Measurements from ENCODE around the gene DIP2A. TPM values are rescaled to one million over a fixed set of nuclear protein-coding genes. Genes with fewer than 3 reads are reported as not detected.

DIP2A gene
- total and polyA plus RNA-seq, 2 experiments from 2014 or later: 18.5 to 36.3 TPM

- H3K27ac Mint-ChIP-seq: no peak overlapping the region
- no peak overlapping the region for H3K4me2 ChIP-seq
- H3K27me3 ChIP-seq (ENCODE audit: insufficient read depth): no peaks in the 10 kb centered on the region
- H3K4me3 ChIP-seq: no peak overlapping the region
- H3K4me3 Mint-ChIP-seq: no peak overlapping the region
- no peak for TF ChIP-seq ZNF331 (CRISPR knock-in tag; IDR thresholded peaks at IDR 0.05; ENCODE audit: low read depth)
- TF ChIP-seq ZNF114 (CRISPR knock-in tag; IDR thresholded peaks at IDR 0.05): no peak
- no peak for TF ChIP-seq CREB1 (CRISPR knock-in tag; IDR thresholded peaks at IDR 0.05; ENCODE audit: low read depth)
- TF ChIP-seq, protein P1, sequence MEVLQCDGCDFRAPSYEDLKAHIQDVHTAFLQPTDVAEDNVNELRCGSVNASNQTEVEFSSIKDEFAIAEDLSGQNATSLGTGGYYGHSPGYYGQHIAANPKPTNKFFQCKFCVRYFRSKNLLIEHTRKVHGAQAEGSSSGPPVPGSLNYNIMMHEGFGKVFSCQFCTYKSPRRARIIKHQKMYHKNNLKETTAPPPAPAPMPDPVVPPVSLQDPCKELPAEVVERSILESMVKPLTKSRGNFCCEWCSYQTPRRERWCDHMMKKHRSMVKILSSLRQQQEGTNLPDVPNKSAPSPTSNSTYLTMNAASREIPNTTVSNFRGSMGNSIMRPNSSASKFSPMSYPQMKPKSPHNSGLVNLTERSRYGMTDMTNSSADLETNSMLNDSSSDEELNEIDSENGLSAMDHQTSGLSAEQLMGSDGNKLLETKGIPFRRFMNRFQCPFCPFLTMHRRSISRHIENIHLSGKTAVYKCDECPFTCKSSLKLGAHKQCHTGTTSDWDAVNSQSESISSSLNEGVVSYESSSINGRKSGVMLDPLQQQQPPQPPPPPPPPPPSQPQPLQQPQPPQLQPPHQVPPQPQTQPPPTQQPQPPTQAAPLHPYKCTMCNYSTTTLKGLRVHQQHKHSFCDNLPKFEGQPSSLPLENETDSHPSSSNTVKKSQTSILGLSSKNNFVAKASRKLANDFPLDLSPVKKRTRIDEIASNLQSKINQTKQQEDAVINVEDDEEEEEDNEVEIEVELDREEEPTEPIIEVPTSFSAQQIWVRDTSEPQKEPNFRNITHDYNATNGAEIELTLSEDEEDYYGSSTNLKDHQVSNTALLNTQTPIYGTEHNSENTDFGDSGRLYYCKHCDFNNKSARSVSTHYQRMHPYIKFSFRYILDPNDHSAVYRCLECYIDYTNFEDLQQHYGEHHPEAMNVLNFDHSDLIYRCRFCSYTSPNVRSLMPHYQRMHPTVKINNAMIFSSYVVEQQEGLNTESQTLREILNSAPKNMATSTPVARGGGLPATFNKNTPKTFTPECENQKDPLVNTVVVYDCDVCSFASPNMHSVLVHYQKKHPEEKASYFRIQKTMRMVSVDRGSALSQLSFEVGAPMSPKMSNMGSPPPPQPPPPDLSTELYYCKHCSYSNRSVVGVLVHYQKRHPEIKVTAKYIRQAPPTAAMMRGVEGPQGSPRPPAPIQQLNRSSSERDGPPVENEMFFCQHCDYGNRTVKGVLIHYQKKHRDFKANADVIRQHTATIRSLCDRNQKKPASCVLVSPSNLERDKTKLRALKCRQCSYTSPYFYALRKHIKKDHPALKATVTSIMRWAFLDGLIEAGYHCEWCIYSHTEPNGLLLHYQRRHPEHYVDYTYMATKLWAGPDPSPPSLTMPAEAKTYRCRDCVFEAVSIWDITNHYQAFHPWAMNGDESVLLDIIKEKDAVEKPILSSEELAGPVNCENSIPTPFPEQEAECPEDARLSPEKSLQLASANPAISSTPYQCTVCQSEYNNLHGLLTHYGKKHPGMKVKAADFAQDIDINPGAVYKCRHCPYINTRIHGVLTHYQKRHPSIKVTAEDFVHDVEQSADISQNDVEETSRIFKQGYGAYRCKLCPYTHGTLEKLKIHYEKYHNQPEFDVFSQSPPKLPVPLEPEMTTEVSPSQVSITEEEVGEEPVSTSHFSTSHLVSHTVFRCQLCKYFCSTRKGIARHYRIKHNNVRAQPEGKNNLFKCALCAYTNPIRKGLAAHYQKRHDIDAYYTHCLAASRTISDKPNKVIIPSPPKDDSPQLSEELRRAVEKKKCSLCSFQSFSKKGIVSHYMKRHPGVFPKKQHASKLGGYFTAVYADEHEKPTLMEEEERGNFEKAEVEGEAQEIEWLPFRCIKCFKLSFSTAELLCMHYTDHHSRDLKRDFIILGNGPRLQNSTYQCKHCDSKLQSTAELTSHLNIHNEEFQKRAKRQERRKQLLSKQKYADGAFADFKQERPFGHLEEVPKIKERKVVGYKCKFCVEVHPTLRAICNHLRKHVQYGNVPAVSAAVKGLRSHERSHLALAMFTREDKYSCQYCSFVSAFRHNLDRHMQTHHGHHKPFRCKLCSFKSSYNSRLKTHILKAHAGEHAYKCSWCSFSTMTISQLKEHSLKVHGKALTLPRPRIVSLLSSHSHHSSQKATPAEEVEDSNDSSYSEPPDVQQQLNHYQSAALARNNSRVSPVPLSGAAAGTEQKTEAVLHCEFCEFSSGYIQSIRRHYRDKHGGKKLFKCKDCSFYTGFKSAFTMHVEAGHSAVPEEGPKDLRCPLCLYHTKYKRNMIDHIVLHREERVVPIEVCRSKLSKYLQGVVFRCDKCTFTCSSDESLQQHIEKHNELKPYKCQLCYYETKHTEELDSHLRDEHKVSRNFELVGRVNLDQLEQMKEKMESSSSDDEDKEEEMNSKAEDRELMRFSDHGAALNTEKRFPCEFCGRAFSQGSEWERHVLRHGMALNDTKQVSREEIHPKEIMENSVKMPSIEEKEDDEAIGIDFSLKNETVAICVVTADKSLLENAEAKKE (CRISPR knock-in tag; IDR thresholded peaks at IDR 0.05): no peak
- TF ChIP-seq, protein P2, sequence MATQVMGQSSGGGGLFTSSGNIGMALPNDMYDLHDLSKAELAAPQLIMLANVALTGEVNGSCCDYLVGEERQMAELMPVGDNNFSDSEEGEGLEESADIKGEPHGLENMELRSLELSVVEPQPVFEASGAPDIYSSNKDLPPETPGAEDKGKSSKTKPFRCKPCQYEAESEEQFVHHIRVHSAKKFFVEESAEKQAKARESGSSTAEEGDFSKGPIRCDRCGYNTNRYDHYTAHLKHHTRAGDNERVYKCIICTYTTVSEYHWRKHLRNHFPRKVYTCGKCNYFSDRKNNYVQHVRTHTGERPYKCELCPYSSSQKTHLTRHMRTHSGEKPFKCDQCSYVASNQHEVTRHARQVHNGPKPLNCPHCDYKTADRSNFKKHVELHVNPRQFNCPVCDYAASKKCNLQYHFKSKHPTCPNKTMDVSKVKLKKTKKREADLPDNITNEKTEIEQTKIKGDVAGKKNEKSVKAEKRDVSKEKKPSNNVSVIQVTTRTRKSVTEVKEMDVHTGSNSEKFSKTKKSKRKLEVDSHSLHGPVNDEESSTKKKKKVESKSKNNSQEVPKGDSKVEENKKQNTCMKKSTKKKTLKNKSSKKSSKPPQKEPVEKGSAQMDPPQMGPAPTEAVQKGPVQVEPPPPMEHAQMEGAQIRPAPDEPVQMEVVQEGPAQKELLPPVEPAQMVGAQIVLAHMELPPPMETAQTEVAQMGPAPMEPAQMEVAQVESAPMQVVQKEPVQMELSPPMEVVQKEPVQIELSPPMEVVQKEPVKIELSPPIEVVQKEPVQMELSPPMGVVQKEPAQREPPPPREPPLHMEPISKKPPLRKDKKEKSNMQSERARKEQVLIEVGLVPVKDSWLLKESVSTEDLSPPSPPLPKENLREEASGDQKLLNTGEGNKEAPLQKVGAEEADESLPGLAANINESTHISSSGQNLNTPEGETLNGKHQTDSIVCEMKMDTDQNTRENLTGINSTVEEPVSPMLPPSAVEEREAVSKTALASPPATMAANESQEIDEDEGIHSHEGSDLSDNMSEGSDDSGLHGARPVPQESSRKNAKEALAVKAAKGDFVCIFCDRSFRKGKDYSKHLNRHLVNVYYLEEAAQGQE (IDR thresholded peaks at IDR 0.05; ENCODE audit: unreplicated experiment): no peak
- TF ChIP-seq EZH2phosphoT487 (IDR thresholded peaks at IDR 0.05; ENCODE audit: unreplicated experiment): no peak
- TF ChIP-seq EZH2 (IDR thresholded peaks at IDR 0.05; ENCODE audit: low read depth, unreplicated experiment): no peak
- no peak for TF ChIP-seq POLR2AphosphoS5 (IDR thresholded peaks at IDR 0.05; ENCODE audit: low read depth)
- no peak for TF ChIP-seq NANOG (IDR thresholded peaks at IDR 0.05; ENCODE audit: borderline replicate concordance)
- TF ChIP-seq STAT1 (IDR thresholded peaks at IDR 0.05; ENCODE audit: unreplicated experiment): no peak
- no peak for TF ChIP-seq JUNB (IDR thresholded peaks at IDR 0.05; ENCODE audit: unreplicated experiment)
- TF ChIP-seq, protein P3, sequence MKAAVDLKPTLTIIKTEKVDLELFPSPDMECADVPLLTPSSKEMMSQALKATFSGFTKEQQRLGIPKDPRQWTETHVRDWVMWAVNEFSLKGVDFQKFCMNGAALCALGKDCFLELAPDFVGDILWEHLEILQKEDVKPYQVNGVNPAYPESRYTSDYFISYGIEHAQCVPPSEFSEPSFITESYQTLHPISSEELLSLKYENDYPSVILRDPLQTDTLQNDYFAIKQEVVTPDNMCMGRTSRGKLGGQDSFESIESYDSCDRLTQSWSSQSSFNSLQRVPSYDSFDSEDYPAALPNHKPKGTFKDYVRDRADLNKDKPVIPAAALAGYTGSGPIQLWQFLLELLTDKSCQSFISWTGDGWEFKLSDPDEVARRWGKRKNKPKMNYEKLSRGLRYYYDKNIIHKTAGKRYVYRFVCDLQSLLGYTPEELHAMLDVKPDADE (IDR thresholded peaks at IDR 0.05): no peak
- no peaks in the 10 kb centered on the region for H3K79me2 ChIP-seq (replicated peaks; ENCODE audit: insufficient read depth)
- H3K36me3 Mint-ChIP-seq (ENCODE audit: low read depth): peaks cover 18% of the 10 kb centered on the region; the same call in 2 of the 3 replicates
- no peaks in the 10 kb centered on the region for H3K9me3 Mint-ChIP-seq
- H3F3A ChIP-seq (replicated peaks; ENCODE audit: low read depth): no peaks in the 10 kb centered on the region
- no peaks in the 10 kb centered on the region for H3K36me3 ChIP-seq (ENCODE audit: insufficient read depth)
- no peak for DNase-seq (ENCODE audit: low spot score)
- H3K4me1 Mint-ChIP-seq: no peaks in the 10 kb centered on the region; the same call in 2 of the 3 replicates
- no peaks in the 10 kb centered on the region for H3K9me2 ChIP-seq (ENCODE audit: insufficient read depth)
- H3K27me3 Mint-ChIP-seq (ENCODE audit: insufficient read depth, low read depth, poor library complexity): peaks cover 10% of the 10 kb centered on the region
- peak; percentile 44 for ATAC-seq
- no peak overlapping the region for H2AFZ ChIP-seq
- no peak overlapping the region for H3K27ac ChIP-seq (ENCODE audit: low read depth)
- H4K20me1 ChIP-seq (replicated peaks; ENCODE audit: insufficient read depth): no peaks in the 10 kb centered on the region
- no peaks in the 10 kb centered on the region for H3K4me1 ChIP-seq (ENCODE audit: insufficient read depth)
These were observed 98.8 kb downstream of the DIP2A start for GRCh38 chr21:46557469-46557868.

Data from GM23338 (cell line).